Caco-2 (cell line): ENCODE measurements around the gene BSPRY. TPM values are rescaled to one million over a fixed set of nuclear protein-coding genes. Genes with fewer than 3 reads are reported as not detected.
A peak's percentile ranks its signal among the peaks of the same experiment; 100 is the strongest.

Experiments
- BruUV-seq: library from RNA; stranded (reverse); fragments of 400-500 nt; replicated peaks from 2 replicates; lab custom pipeline; 2021; lab: Mats Ljungman, UMichigan
- CTCF ChIA-PET: fragments of 300-600 bp; sonication (Branson Sonifier 250); formaldehyde crosslinking; loops from one replicate; lab custom pipeline; 2022; ENCODE audit warnings: antibody characterized with exemption; lab: Charles Lee
- POLR2A ChIA-PET: fragments of 300-600 bp; sonication (Branson Sonifier 250); formaldehyde crosslinking; loops from one replicate; lab custom pipeline; 2022; ENCODE audit warnings: antibody characterized with exemption; lab: Charles Lee
- DNase-seq, 2 experiments: peaks; one replicate each; pipeline versions ENCODE4 v3.0.0 to v3.0.0-alpha.2; 2020 to 2022
- H3K27me3 ChIP-seq: replicated peaks from 2 replicates; pipeline ENCODE4 v1.6.0; 2011; ENCODE audit warnings: low read length; ENCODE audit not compliant: control insufficient read depth, insufficient read depth
- H3K36me3 ChIP-seq: 2 replicates; pipeline ENCODE4 v1.5.1; 2011; ENCODE audit warnings: low read length; ENCODE audit not compliant: control insufficient read depth, insufficient read depth
- H3K4me1 ChIP-seq: fragments of 250-450 bp; sonication (Bioruptor Pico); 2 replicates; pipeline ENCODE4 v1.5.1; 2020; ENCODE audit warnings: mild to moderate bottlenecking
- H3K4me3 ChIP-seq: 2 replicates; pipeline ENCODE4 v1.5.1; 2011; ENCODE audit warnings: low read depth, mild to moderate bottlenecking, control low read depth, low read length
- H3K9me3 ChIP-seq: fragments of 250-450 bp; sonication (Bioruptor Pico); 2 replicates; pipeline ENCODE4 v1.5.1; 2020; ENCODE audit warnings: mild to moderate bottlenecking, moderate library complexity
- H3K27ac Mint-ChIP-seq: one replicate; pipeline ENCODE4 v1.8.0; 2022; ENCODE audit warnings: mixed read lengths; ENCODE audit not compliant: unreplicated experiment
- H3K27me3 Mint-ChIP-seq: one replicate; pipeline ENCODE4 v1.8.0; 2022; ENCODE audit warnings: mixed read lengths; ENCODE audit not compliant: insufficient read depth, unreplicated experiment
- H3K36me3 Mint-ChIP-seq: one replicate; pipeline ENCODE4 v1.8.0; 2022; ENCODE audit warnings: mild to moderate bottlenecking, mixed read lengths; ENCODE audit not compliant: insufficient read depth, unreplicated experiment
- H3K4me1 Mint-ChIP-seq: one replicate; pipeline ENCODE4 v1.8.0; 2022; ENCODE audit warnings: low read depth, mixed read lengths; ENCODE audit not compliant: unreplicated experiment
- H3K4me3 Mint-ChIP-seq: one replicate; pipeline ENCODE4 v1.8.0; 2022; ENCODE audit warnings: mild to moderate bottlenecking, moderate library complexity, mixed read lengths; ENCODE audit not compliant: unreplicated experiment
- H3K9me3 Mint-ChIP-seq: one replicate; pipeline ENCODE4 v1.8.0; 2022; ENCODE audit warnings: mixed read lengths; ENCODE audit not compliant: unreplicated experiment
- CTCF ChIP-seq, 2 experiments: fragments of 200-600 bp in 1 of 2; IDR thresholded peaks; 1 replicate in 1 of 2; 2 replicates in 1 of 2; pipeline versions ENCODE4 v1.5.1 to v1.8.0; 2011 to 2022; ENCODE audit warnings: antibody characterized with exemption in 1 of 2, control low read depth in 1 of 2, inconsistent platforms in 1 of 2, low read depth in 1 of 2, low read length in 1 of 2, mild to moderate bottlenecking in 1 of 2, moderate library complexity in 1 of 2; ENCODE audit not compliant: insufficient read depth in 1 of 2, severe bottlenecking in 1 of 2, unreplicated experiment in 1 of 2
- intact Hi-C: fragments of 100-400 bp; cut with micrococcal nuclease; formaldehyde crosslinking; loops from one replicate; pipeline ENCODE4 v1.10.0; 2022; ENCODE audit not compliant: unreplicated experiment
- total RNA-seq: library from RNA; stranded (reverse); gene quantifications from 2 replicates; pipeline ENCODE4 v1.2.3, GENCODE V29; 2022

Gene BSPRY
- total RNA-seq, 1 experiment from 2014 or later, result 14.7 TPM

GRCh38 chr9:113397203-113397631 lies 47.9 kb downstream of the BSPRY start:
- Histone ChIP-seq H3K9me3 (no peaks in the 10 kb centered on the region), H3K36me3 (no peaks in the 10 kb centered on the region), H3K4me3 (no peak overlapping the region), H3K27me3 (no peaks in the 10 kb centered on the region), H3K4me1 (peaks cover 36% of the 10 kb centered on the region)
- Mint-ChIP-seq H3K27ac (no peak overlapping the region), H3K4me3 (no peak overlapping the region), H3K4me1 (peaks cover 20% of the 10 kb centered on the region), H3K27me3 (no peaks in the 10 kb centered on the region), H3K36me3 (peaks cover 20% of the 10 kb centered on the region), H3K9me3 (no peaks in the 10 kb centered on the region)
- DNase-seq, result no peak
- no peak for TF ChIP-seq CTCF (IDR thresholded peaks at IDR 0.05; ENCODE audit: insufficient read depth in 1 of 2, low read depth in 1 of 2, low read length in 1 of 2, severe bottlenecking in 1 of 2, unreplicated experiment in 1 of 2)
- ChIA-PET POLR2A (no interaction called here), CTCF (interaction anchor here (0.5 kb wide), 1 partner anchor 231 kb away, joined by 3 read pairs; no protein-coding TSS in a partner anchor)
- no TSS peak for BruUV-seq
- intact Hi-C loops, result no loop called here

GRCh38 chr9:113398796-113399195 lies 49.5 kb downstream of the BSPRY start:
- ChIA-PET POLR2A (no interaction called here), CTCF (no interaction called here)
- Mint-ChIP-seq H3K4me1 (peaks cover 20% of the 10 kb centered on the region), H3K27me3 (no peaks in the 10 kb centered on the region), H3K36me3 (peaks cover 18% of the 10 kb centered on the region), H3K27ac (no peak overlapping the region), H3K4me3 (no peak overlapping the region), H3K9me3 (no peaks in the 10 kb centered on the region)
- Histone ChIP-seq H3K4me3 (no peak overlapping the region), H3K36me3 (no peaks in the 10 kb centered on the region), H3K4me1 (peaks cover 36% of the 10 kb centered on the region), H3K9me3 (no peaks in the 10 kb centered on the region), H3K27me3 (no peaks in the 10 kb centered on the region)
- no peak for TF ChIP-seq CTCF (IDR thresholded peaks at IDR 0.05; ENCODE audit: insufficient read depth in 1 of 2, low read depth in 1 of 2, low read length in 1 of 2, severe bottlenecking in 1 of 2, unreplicated experiment in 1 of 2)
- intact Hi-C loops, result no loop called here
- DNase-seq, result no peak
- BruUV-seq, result no TSS peak

- BruUV-seq, result no TSS peak
- H3K4me1 ChIP-seq, result peaks cover 36% of the 10 kb centered on the region
- Mint-ChIP-seq H3K4me3 (peak overlapping the region; percentile 88), H3K27ac (peak overlapping the region; percentile 53), H3K36me3 (peaks cover 15% of the 10 kb centered on the region), H3K4me1 (peaks cover 20% of the 10 kb centered on the region), H3K9me3 (no peaks in the 10 kb centered on the region), H3K27me3 (no peaks in the 10 kb centered on the region)
- H3K4me3 ChIP-seq, result no peak overlapping the region
- no peak for TF ChIP-seq CTCF (IDR thresholded peaks at IDR 0.05; ENCODE audit: insufficient read depth in 1 of 2, low read depth in 1 of 2, low read length in 1 of 2, severe bottlenecking in 1 of 2, unreplicated experiment in 1 of 2)
- POLR2A ChIA-PET, result interaction anchor here (2.0 kb wide), 1 partner anchor 11 kb away, joined by 7 read pairs; the partner anchor contains the start of genes C9orf43 and POLE3
- CTCF ChIA-PET, result interaction anchor here (1.1 to 2.9 kb wide), 2 partner anchors 24 to 44 kb away, joined by 6 to 11 read pairs; no protein-coding TSS in a partner anchor
- no peaks in the 10 kb centered on the region for H3K27me3 ChIP-seq
- no peak for DNase-seq
- H3K9me3 ChIP-seq, result no peaks in the 10 kb centered on the region
- intact Hi-C loops, result no loop called here
- H3K36me3 ChIP-seq, result no peaks in the 10 kb centered on the region
Measured at GRCh38 chr9:113399646-113400200, 50.4 kb downstream of the BSPRY start.
